IMR-90 (cell line): ENCODE results near the gene GPLD1. TPM values are rescaled to one million over a fixed set of nuclear protein-coding genes. Genes with fewer than 3 reads are reported as not detected.

Experiments
- ATAC-seq: fragments of 200-7000 bp; cut with Tn5 transposase; 2 replicates; pipeline ENCODE4 v1.9.1; 2020; ENCODE audit warnings: low read depth, mild to moderate bottlenecking, moderate library complexity
- BruUV-seq: library from RNA; stranded (reverse); fragments of 400-500 nt; replicated peaks from 2 replicates; lab custom pipeline; 2021; lab: Mats Ljungman, UMichigan
- CTCF ChIA-PET: fragments of 300-600 bp; formaldehyde crosslinking; extraction: SDS; loops from one replicate; lab custom pipeline; 2021; ENCODE audit warnings: antibody characterized with exemption; lab: Yijun Ruan, JAX
- POLR2A ChIA-PET: fragments of 300-600 bp; sonication (Branson Sonifier 250); formaldehyde crosslinking; loops from one replicate; lab custom pipeline; 2022; ENCODE audit warnings: antibody characterized with exemption; ENCODE audit not compliant: unreplicated experiment; lab: Charles Lee
- DNase-seq: peaks from one replicate; pipeline ENCODE4 v3.0.0; 2013
- H2AFZ ChIP-seq: replicated peaks from 2 replicates; pipeline ENCODE3; 2013; ENCODE audit warnings: low read length, mild to moderate bottlenecking; ENCODE audit not compliant: poor library complexity
- H2AK5ac ChIP-seq: 2 replicates; pipeline ENCODE4 v1.6.1; 2013; ENCODE audit warnings: low read depth, low read length, inconsistent platforms
- H2AK9ac ChIP-seq: replicated peaks from 2 replicates; pipeline ENCODE3; 2013; ENCODE audit warnings: mild to moderate bottlenecking, low read depth, low read length, moderate library complexity; ENCODE audit not compliant: poor library complexity
- H2BK120ac ChIP-seq: 2 replicates; pipeline ENCODE4 v1.6.1; 2013; ENCODE audit warnings: low read depth, low read length, inconsistent platforms
- H2BK15ac ChIP-seq: 3 replicates; pipeline ENCODE4 v1.6.1; 2013; ENCODE audit warnings: low read depth, low read length, inconsistent platforms
- H2BK20ac ChIP-seq: 2 replicates; pipeline ENCODE4 v1.6.1; 2013; ENCODE audit warnings: low read depth, mild to moderate bottlenecking, inconsistent platforms, low read length, moderate library complexity
- H2BK5ac ChIP-seq: 2 replicates; pipeline ENCODE4 v1.6.1; 2013; ENCODE audit warnings: mild to moderate bottlenecking, low read depth, low read length, inconsistent platforms; ENCODE audit not compliant: poor library complexity, severe bottlenecking
- H3K14ac ChIP-seq: replicated peaks from 2 replicates; pipeline ENCODE4 v1.6.1; 2013; ENCODE audit warnings: low read depth, low read length, inconsistent platforms
- H3K18ac ChIP-seq: 2 replicates; pipeline ENCODE4 v1.6.1; 2013; ENCODE audit warnings: low read depth, low read length, control low read depth
- H3K23ac ChIP-seq: 2 replicates; pipeline ENCODE4 v1.6.1; 2013; ENCODE audit warnings: low read depth, low read length, inconsistent platforms
- H3K27ac ChIP-seq: 2 replicates; pipeline ENCODE4 v1.5.1; 2013; ENCODE audit warnings: mild to moderate bottlenecking, control low read depth, low read length; ENCODE audit not compliant: insufficient read depth
- H3K27me3 ChIP-seq: 2 replicates; pipeline ENCODE4 v1.6.1; 2013; ENCODE audit warnings: low read length; ENCODE audit not compliant: control insufficient read depth, insufficient read depth
- H3K36me3 ChIP-seq: 2 replicates; pipeline ENCODE4 v1.6.1; 2013; ENCODE audit warnings: low read length, mixed read lengths; ENCODE audit not compliant: control insufficient read depth, insufficient read depth
- H3K4ac ChIP-seq: 2 replicates; pipeline ENCODE4 v1.6.1; 2013; ENCODE audit warnings: low read depth, low read length, inconsistent platforms
- H3K4me1 ChIP-seq: 2 replicates; pipeline ENCODE4 v1.6.1; 2013; ENCODE audit warnings: low read length, mixed read lengths; ENCODE audit not compliant: control insufficient read depth, insufficient read depth
- H3K4me2 ChIP-seq: 2 replicates; pipeline ENCODE4 v1.6.1; 2013; ENCODE audit warnings: low read depth, mild to moderate bottlenecking, control low read depth, low read length, moderate library complexity
- H3K4me3 ChIP-seq: 2 replicates; pipeline ENCODE4 v1.5.1; 2013; ENCODE audit warnings: low read depth, mild to moderate bottlenecking, control low read depth, low read length, moderate library complexity; ENCODE audit not compliant: insufficient read depth
- H3K56ac ChIP-seq: 2 replicates; pipeline ENCODE4 v1.6.1; 2013; ENCODE audit warnings: low read length, inconsistent platforms; ENCODE audit not compliant: insufficient read depth; ENCODE audit errors: extremely low read depth
- H3K79me1 ChIP-seq, 2 experiments: 2 replicates each; pipeline ENCODE4 v1.6.1; 2013; ENCODE audit warnings: low read length in 2 of 2, inconsistent platforms in 1 of 2, low read depth in 1 of 2
- H3K9ac ChIP-seq: 2 replicates; pipeline ENCODE4 v1.6.1; 2013; ENCODE audit warnings: low read depth, low read length, control low read depth
- H3K9me1 ChIP-seq: 2 replicates; pipeline ENCODE4 v1.6.1; 2013; ENCODE audit warnings: low read length, inconsistent platforms; ENCODE audit not compliant: insufficient read depth
- H3K9me3 ChIP-seq: 2 replicates; pipeline ENCODE4 v1.6.1; 2013; ENCODE audit warnings: low read length; ENCODE audit not compliant: control insufficient read depth, insufficient read depth
- H4K20me1 ChIP-seq: 2 replicates; pipeline ENCODE4 v1.6.1; 2013; ENCODE audit warnings: low read length, inconsistent platforms; ENCODE audit not compliant: insufficient read depth
- H4K5ac ChIP-seq: 2 replicates; pipeline ENCODE4 v1.6.1; 2013; ENCODE audit warnings: mild to moderate bottlenecking, low read depth, low read length, control low read depth
- H4K8ac ChIP-seq, 2 experiments: 2 replicates each; pipeline ENCODE4 v1.6.1; 2013; ENCODE audit warnings: low read depth in 2 of 2, low read length in 2 of 2, control low read depth in 1 of 2, inconsistent platforms in 1 of 2
- H4K91ac ChIP-seq: 2 replicates; pipeline ENCODE4 v1.6.1; 2013; ENCODE audit warnings: low read depth, low read length, inconsistent platforms; ENCODE audit not compliant: insufficient read depth
- BHLHE40 ChIP-seq: fragments of 150-350 bp; IDR thresholded peaks from 2 replicates; pipeline ENCODE4 v1.6.1; 2016; ENCODE audit warnings: mild to moderate bottlenecking, low read depth, low read length
- CHD1 ChIP-seq: IDR thresholded peaks from 2 replicates; pipeline ENCODE4 v1.6.1; 2012; ENCODE audit warnings: low read depth, low read length, improper control_type of control experiment
- CTCF ChIP-seq: conservative IDR thresholded peaks from 2 replicates; pipeline ENCODE4 v1.5.1; 2012; ENCODE audit warnings: mild to moderate bottlenecking, low read depth, low read length, improper control_type of control experiment
- ELK1 ChIP-seq: fragments of 150-350 bp; IDR thresholded peaks from 2 replicates; pipeline ENCODE4 v1.6.1; 2016; ENCODE audit warnings: low read depth, mild to moderate bottlenecking, low read length, moderate library complexity, borderline replicate concordance
- FOS ChIP-seq: fragments of 150-350 bp; IDR thresholded peaks from 2 replicates; pipeline ENCODE4 v1.6.1; 2016; ENCODE audit warnings: low read depth, low read length
- NFE2L2 ChIP-seq: fragments of 150-350 bp; IDR thresholded peaks from 2 replicates; pipeline ENCODE4 v1.6.1; 2016; ENCODE audit warnings: low read depth, mild to moderate bottlenecking, low read length
- POLR2A ChIP-seq: IDR thresholded peaks from 2 replicates; pipeline ENCODE4 v1.6.1; 2012; ENCODE audit warnings: mild to moderate bottlenecking, low read depth, low read length
- RCOR1 ChIP-seq: IDR thresholded peaks from 2 replicates; pipeline ENCODE4 v1.6.1; 2012; ENCODE audit warnings: mild to moderate bottlenecking, low read length, improper control_type of control experiment; ENCODE audit not compliant: insufficient replicate concordance
- RFX5 ChIP-seq: IDR thresholded peaks from 2 replicates; pipeline ENCODE4 v1.8.0; 2012; ENCODE audit warnings: low read depth, mild to moderate bottlenecking, low read length, moderate library complexity
- SMC3 ChIP-seq: fragments of 150-350 bp; IDR thresholded peaks from 2 replicates; pipeline ENCODE4 v1.6.1; 2016; ENCODE audit warnings: low read depth, mild to moderate bottlenecking, antibody characterized with exemption, low read length, moderate library complexity
- USF2 ChIP-seq: fragments of 150-350 bp; IDR thresholded peaks from 2 replicates; pipeline ENCODE4 v1.6.1; 2017; ENCODE audit warnings: mild to moderate bottlenecking, antibody characterized with exemption, low read length, low read depth
- WGBS, 2 experiments: methylation state at CpG; one replicate each; pipeline versions ENCODE4 v1.1.5 to v1.1.7; 2013; ENCODE audit warnings: missing lambda C conversion rate in 2 of 2; ENCODE audit not compliant: insufficient read length in 1 of 2; ENCODE audit errors: extremely low coverage in 2 of 2; 5-methylcytosine and 5-hydroxymethylcytosine counted together
- dilution Hi-C: fragments of 300-500 bp; cut with HindIII; formaldehyde crosslinking; loops from one replicate; pipeline ENCODE4 v1.14.3; 2018; ENCODE audit warnings: low sequenced_read_pairs; ENCODE audit not compliant: unreplicated experiment
- in situ Hi-C: fragments of 300-500 bp; cut with MboI; formaldehyde crosslinking; loops from 3 replicates; pipeline ENCODE4 v1.14.3; 2019; ENCODE audit warnings: low sequenced_read_pairs, inconsistent platforms, mixed read lengths
- intact Hi-C: fragments of 100-400 bp; cut with micrococcal nuclease; formaldehyde crosslinking; loops from 2 replicates; pipeline ENCODE4 v1.10.0; 2022
- polyA plus RNA-seq, 3 experiments: library from polyadenylated mRNA; depleted of rRNA; stranded (reverse); fragments of >200 nt; gene quantifications; 2 replicates each; pipeline ENCODE4 v1.2.3, GENCODE V29; 2012; ENCODE audit warnings: low replicate concordance in 1 of 3
- total RNA-seq: library from RNA; depleted of rRNA; stranded (reverse); fragments of >200 nt; gene quantifications from 2 replicates; pipeline ENCODE4 v1.2.3, GENCODE V29; 2012

Gene GPLD1
- total and polyA plus RNA-seq, 2 of the 4 experiments (the other 2 are of a cell fraction), result 0.05 to 0.18 TPM

GRCh38 chr6:24469811-24470210, 19.6 kb downstream of the GPLD1 start:
- POLR2A ChIA-PET, result no interaction called here
- no peak overlapping the region for H3K4me3 ChIP-seq
- H3K79me1 ChIP-seq, result no peaks in the 10 kb centered on the region
- dilution Hi-C loops, result no loop called here
- H3K23ac ChIP-seq, result no peak overlapping the region
- no peak overlapping the region for H2AK5ac ChIP-seq
- no peak overlapping the region for H3K4me2 ChIP-seq
- no TSS peak for BruUV-seq
- H2AFZ ChIP-seq, result no peak overlapping the region
- H3K27ac ChIP-seq, result no peak overlapping the region
- no peak overlapping the region for H3K9ac ChIP-seq
- H3K9me1 ChIP-seq, result no peaks in the 10 kb centered on the region
- no peak overlapping the region for H2BK15ac ChIP-seq
- no peak overlapping the region for H3K18ac ChIP-seq
- no peak overlapping the region for H2BK120ac ChIP-seq
- H3K4ac ChIP-seq, result no peak overlapping the region
- no peak overlapping the region for H4K8ac ChIP-seq
- ATAC-seq (no peak), DNase-seq (no peak)
- H2AK9ac ChIP-seq, result no peak overlapping the region
- no peaks in the 10 kb centered on the region for H4K20me1 ChIP-seq
- H3K36me3 ChIP-seq, result no peaks in the 10 kb centered on the region
- H2BK20ac ChIP-seq, result no peak overlapping the region
- no peaks in the 10 kb centered on the region for H3K9me3 ChIP-seq
- no peaks in the 10 kb centered on the region for H3K4me1 ChIP-seq
- CTCF ChIA-PET, result interaction anchor here (0.6 kb wide), 1 partner anchor 23 kb away, joined by 3 read pairs; no protein-coding TSS in a partner anchor
- no peak for TF ChIP-seq POLR2A
- no peak for TF ChIP-seq NFE2L2
- TF ChIP-seq CTCF, result no peak
- no peak for TF ChIP-seq ELK1
- no peak for TF ChIP-seq USF2
- no peak for TF ChIP-seq BHLHE40
- TF ChIP-seq CHD1, result no peak
- TF ChIP-seq RCOR1, result no peak
- TF ChIP-seq RFX5, result no peak
- TF ChIP-seq SMC3, result no peak
- TF ChIP-seq FOS, result no peak
- no peaks in the 10 kb centered on the region for H3K27me3 ChIP-seq
- H4K91ac ChIP-seq, result no peak overlapping the region
- intact Hi-C loops, result no loop called here
- in situ Hi-C loops, result no loop called here
- no peak overlapping the region for H3K56ac ChIP-seq
- H2BK5ac ChIP-seq, result no peak overlapping the region
- no CpG with 5 or more reads among the region's 7 CpGs for WGBS, 2 experiments
- H4K5ac ChIP-seq, result no peak overlapping the region
- H3K14ac ChIP-seq, result no peak overlapping the region
